ENCODE data around the gene CARHSP1. TPM values are rescaled to one million over a fixed set of nuclear protein-coding genes. Genes with fewer than 3 reads are reported as not detected.
"Not testable (repeated sequence)": the region's sequence is repeated elsewhere in the genome, so short reads cannot be mapped to it uniquely, and the experiment has no call there.

Gene CARHSP1
- total RNA-seq, 4 donors from 2014 or later, result 20.0 to 79.2 (median 67.4) TPM

DNA sequence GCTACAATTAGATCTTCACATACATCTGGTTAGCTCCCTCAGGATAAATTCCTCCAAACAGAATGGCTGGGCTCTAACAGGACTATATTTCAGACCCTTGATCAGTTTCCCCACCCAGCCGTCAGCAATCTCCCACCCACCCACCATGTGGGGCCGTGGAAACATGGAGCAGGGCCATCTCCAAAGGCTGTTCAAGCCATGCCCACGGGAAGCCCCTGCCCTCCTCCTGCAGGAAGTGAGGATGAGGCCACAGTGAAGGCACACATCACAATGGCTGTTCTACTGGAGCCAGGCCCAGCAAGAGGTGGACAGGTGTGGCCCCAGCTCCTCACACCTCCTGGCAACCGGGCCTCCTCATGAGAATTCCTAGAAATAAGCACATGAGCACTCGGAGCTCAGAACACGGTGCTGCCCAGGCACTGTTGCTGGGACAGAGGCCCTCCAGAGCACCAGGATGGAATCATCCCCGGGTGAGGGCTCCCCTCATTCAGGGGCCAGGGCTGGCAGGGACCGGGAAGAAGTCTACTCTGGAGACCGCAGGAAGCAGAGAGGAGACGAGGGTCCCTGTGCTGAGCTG lies 13.3 kb upstream of the CARHSP1 start, which contains the start of gene LITAFD:
Gene LITAFD (plus strand): TSS at position 311 of the 577 bp plus-strand sequence. CDS start 2,005 bp downstream, outside the sequence.
- no peaks in the 10 kb centered on the region for H3K9me3 ChIP-seq
- H3K27ac ChIP-seq, result no peak within 1 kb of the TSS
- no peak within 1 kb of the TSS for H3K4me3 ChIP-seq
- no peak for DNase-seq
- H3K27me3 ChIP-seq, result no peaks in the 10 kb centered on the region
- H3K36me3 ChIP-seq, result no peaks in the 10 kb centered on the region
- no peak for TF ChIP-seq POLR2A (IDR thresholded peaks at IDR 0.05)
- TF ChIP-seq, protein P1, sequence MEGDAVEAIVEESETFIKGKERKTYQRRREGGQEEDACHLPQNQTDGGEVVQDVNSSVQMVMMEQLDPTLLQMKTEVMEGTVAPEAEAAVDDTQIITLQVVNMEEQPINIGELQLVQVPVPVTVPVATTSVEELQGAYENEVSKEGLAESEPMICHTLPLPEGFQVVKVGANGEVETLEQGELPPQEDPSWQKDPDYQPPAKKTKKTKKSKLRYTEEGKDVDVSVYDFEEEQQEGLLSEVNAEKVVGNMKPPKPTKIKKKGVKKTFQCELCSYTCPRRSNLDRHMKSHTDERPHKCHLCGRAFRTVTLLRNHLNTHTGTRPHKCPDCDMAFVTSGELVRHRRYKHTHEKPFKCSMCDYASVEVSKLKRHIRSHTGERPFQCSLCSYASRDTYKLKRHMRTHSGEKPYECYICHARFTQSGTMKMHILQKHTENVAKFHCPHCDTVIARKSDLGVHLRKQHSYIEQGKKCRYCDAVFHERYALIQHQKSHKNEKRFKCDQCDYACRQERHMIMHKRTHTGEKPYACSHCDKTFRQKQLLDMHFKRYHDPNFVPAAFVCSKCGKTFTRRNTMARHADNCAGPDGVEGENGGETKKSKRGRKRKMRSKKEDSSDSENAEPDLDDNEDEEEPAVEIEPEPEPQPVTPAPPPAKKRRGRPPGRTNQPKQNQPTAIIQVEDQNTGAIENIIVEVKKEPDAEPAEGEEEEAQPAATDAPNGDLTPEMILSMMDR (IDR thresholded peaks at IDR 0.05), result no peak
- no peaks in the 10 kb centered on the region for H3K4me1 ChIP-seq
- intact Hi-C loops (cut with DNase I; ENCODE audit: low total_unique reads), result loop anchor here (10.0 kb wide), 2 partner anchors 227 to 317 kb away; no protein-coding TSS in a partner anchor

DNA sequence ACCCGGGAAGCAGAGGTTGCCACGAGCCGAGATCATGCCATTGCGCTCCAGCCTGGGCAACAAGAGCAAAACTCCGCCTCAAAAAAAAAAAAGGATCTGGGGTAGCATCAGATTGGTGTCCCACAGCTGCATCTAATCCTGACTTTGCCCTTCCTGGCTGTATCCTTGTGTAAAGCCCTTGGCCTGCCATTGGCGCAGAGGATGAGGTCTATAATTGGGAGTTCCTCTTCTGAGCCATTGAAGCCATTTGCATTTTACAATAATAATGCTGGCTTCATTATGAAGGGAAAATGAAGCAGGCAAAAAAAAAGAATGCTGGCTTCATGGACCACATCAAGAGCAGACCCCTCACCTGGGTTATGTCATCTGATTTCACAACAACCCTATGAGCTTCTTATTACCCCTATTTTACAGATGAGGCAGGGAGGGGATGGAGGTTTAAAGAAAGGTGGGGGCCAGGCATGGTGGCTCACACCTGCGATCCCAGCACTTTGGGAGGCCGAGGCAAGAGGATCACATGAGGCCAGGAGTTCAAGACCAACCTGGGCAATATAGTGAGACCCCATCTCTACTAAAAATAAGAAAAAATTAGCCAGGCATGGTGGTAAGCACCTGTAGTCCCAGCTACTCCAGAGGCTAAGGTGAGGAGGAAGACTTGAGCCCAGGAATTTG lies 12.2 kb upstream of the CARHSP1 start:
- no peaks in the 10 kb centered on the region for H3K9me3 ChIP-seq
- H3K27ac ChIP-seq, result no peak overlapping the region
- TF ChIP-seq, protein P1 (IDR thresholded peaks at IDR 0.05), result no peak
- TF ChIP-seq POLR2A (IDR thresholded peaks at IDR 0.05), result no peak
- H3K27me3 ChIP-seq, result no peaks in the 10 kb centered on the region
- intact Hi-C loops (cut with DNase I; ENCODE audit: low total_unique reads), result loop anchor here (10.0 kb wide), 2 partner anchors 226 to 316 kb away; no protein-coding TSS in a partner anchor
- no peak for DNase-seq
- H3K4me1 ChIP-seq, result no peaks in the 10 kb centered on the region
- no peak overlapping the region for H3K4me3 ChIP-seq
- no peaks in the 10 kb centered on the region for H3K36me3 ChIP-seq

GRCh38 chr16:8878523-8878911 lies 9.7 kb upstream of the CARHSP1 start:
- no peaks in the 10 kb centered on the region for H3K27me3 ChIP-seq
- intact Hi-C loops (cut with DNase I; ENCODE audit: low total_unique reads), result no loop called here
- no peak overlapping the region for H3K4me3 ChIP-seq
- no peak overlapping the region for H3K27ac ChIP-seq
- no peaks in the 10 kb centered on the region for H3K9me3 ChIP-seq
- no peak for DNase-seq
- no peak for TF ChIP-seq POLR2A (IDR thresholded peaks at IDR 0.05)
- TF ChIP-seq, protein P1 (IDR thresholded peaks at IDR 0.05), result no peak
- H3K36me3 ChIP-seq, result no peaks in the 10 kb centered on the region
- no peaks in the 10 kb centered on the region for H3K4me1 ChIP-seq

- TF ChIP-seq, protein P1 (IDR thresholded peaks at IDR 0.05), result no peak
- TF ChIP-seq POLR2A (IDR thresholded peaks at IDR 0.05), result no peak
- intact Hi-C loops (cut with DNase I; ENCODE audit: low total_unique reads), result no loop called here
- no peaks in the 10 kb centered on the region for H3K9me3 ChIP-seq
- no peaks in the 10 kb centered on the region for H3K27me3 ChIP-seq
- no peak for DNase-seq
- no peaks in the 10 kb centered on the region for H3K4me1 ChIP-seq
- no peak overlapping the region for H3K4me3 ChIP-seq
- no peak overlapping the region for H3K27ac ChIP-seq
- H3K36me3 ChIP-seq, result no peaks in the 10 kb centered on the region
Observed at GRCh38 chr16:8877894-8878522, 9.2 kb upstream of the CARHSP1 start.

DNA sequence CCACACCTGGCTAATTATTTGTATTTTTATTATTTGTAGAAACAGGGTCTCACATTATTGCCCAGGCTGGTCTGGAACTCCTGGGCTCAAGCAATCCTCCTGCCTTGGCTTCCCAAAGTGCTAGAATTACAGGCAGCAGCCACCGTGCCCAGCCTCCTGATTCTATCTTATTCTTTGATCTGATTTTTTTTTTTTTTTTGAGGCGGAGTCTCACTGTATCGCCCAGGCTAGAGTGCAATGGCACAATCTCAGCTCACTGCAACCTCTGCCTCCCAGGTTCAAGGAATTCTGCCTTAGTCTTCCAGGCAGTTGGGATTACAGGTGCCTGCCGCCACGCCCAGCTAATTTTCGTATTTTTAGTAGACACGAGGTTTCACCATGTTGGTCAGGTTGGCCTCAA lies 6.5 kb upstream of the CARHSP1 start:
- H3K27ac ChIP-seq; H3K27me3 ChIP-seq; H3K4me3 ChIP-seq; H3K9me3 ChIP-seq; DNase-seq; intact Hi-C loops (cut with DNase I; ENCODE audit: low total_unique reads); H3K4me1 ChIP-seq; H3K36me3 ChIP-seq: not testable (repeated sequence)

All from uterus (tissue), 4 donors.